Heart right ventricle (tissue), 16 donors: ENCODE data around the gene AGPS. TPM values are rescaled to one million over a fixed set of nuclear protein-coding genes. Genes with fewer than 3 reads are reported as not detected.

Experiments used
- ATAC-seq, 8 donors: fragments of 200-7000 bp; cut with Tn5 transposase; one replicate each; pipeline ENCODE4 v1.9.1; 2020; ENCODE audit warnings: mild to moderate bottlenecking in 8 of 8, moderate library complexity in 8 of 8, moderate number of reproducible peaks in 1 of 8
- DNase-seq, 2 donors: peaks; one replicate each; pipeline ENCODE4 v3.0.0-alpha.2; 2020
- H3K27ac ChIP-seq, 10 donors: fragments of 200-600 bp; sonication (generic) in 2 of 10; one replicate each; pipeline versions ENCODE4 v1.5.0 to v1.8.0; 2020 to 2022; ENCODE audit warnings: mild to moderate bottlenecking in 3 of 10
- H3K27me3 ChIP-seq, 7 donors: fragments of 200-600 bp; one replicate each; pipeline ENCODE4 v1.8.0; 2021 to 2022; ENCODE audit warnings: mild to moderate bottlenecking in 2 of 7
- H3K36me3 ChIP-seq, 9 donors: fragments of 200-600 bp; sonication (generic) in 1 of 9; one replicate each; pipeline versions ENCODE4 v1.5.0 to v1.8.0; 2020 to 2022; ENCODE audit warnings: mild to moderate bottlenecking in 2 of 9
- H3K4me1 ChIP-seq, 9 donors: fragments of 200-600 bp; sonication (generic) in 1 of 9; one replicate each; pipeline versions ENCODE4 v1.5.0 to v1.8.0; 2020 to 2022; ENCODE audit warnings: mild to moderate bottlenecking in 4 of 9
- H3K4me3 ChIP-seq, 10 donors: fragments of 200-600 bp; sonication (generic) in 2 of 10; one replicate each; pipeline versions ENCODE4 v1.5.0 to v1.8.0; 2020 to 2022; ENCODE audit warnings: mild to moderate bottlenecking in 7 of 10, moderate library complexity in 2 of 10
- H3K9me3 ChIP-seq, 11 donors: fragments of 200-600 bp in 10 of 11; sonication (generic) in 2 of 11; one replicate each; pipeline versions ENCODE4 v1.5.0 to v1.8.0; 2013 to 2022; ENCODE audit warnings: mild to moderate bottlenecking in 2 of 11, control low read depth in 1 of 11, moderate library complexity in 1 of 11
- whole genome bisulfite sequencing, 2 donors: extraction: QIAGEN DNeasy Blood & Tissue Kit; methylation state at CpG; one replicate each; pipeline ENCODE4 v1.1.7; 2013; ENCODE audit warnings: inconsistent platforms in 1 of 2; 5-methylcytosine and 5-hydroxymethylcytosine counted together
- intact Hi-C, 10 donors: fragments of 100-400 bp; cut with DNase I; formaldehyde crosslinking; loops; one replicate each; pipeline versions ENCODE4 v1.11.1 to v1.14.2; 2022
- polyA plus RNA-seq, 2 donors: library from polyadenylated mRNA; stranded (reverse); fragments of 200-250 nt; gene quantifications; one replicate each; pipeline ENCODE4 v1.2.3, GENCODE V29; 2013
- total RNA-seq, 10 donors: library from RNA; stranded (reverse); fragmentation: NEBNext Ultra II Directional in 3 of 10; extraction: Animal tissue kit (Norgen Biotek cat#: 25700) in 3 of 10; gene quantifications; one replicate each; pipeline versions ENCODE4 v1.2.1 to v1.2.4, GENCODE V29; 2021 to 2023
- TF ChIP-seq, protein P1 (sequence below), 9 donors: fragments of 200-600 bp; sonication (generic) in 2 of 9; IDR thresholded peaks; one replicate each; pipeline versions ENCODE4 v1.5.0 to v1.8.0; 2021 to 2022; ENCODE audit warnings: antibody characterized with exemption in 9 of 9, mild to moderate bottlenecking in 5 of 9, moderate library complexity in 1 of 9
- donor health status: Arrhythmogenic right ventricular cardiomyopathy.
- donor health status: ischemic (EF 13 %, LVEDD 7.1; RV severe dilation, severe dysfunction).
- donor health status: healthy with polysubstance abuse.
- donor health status: DM: no; HTN: yes; CAD: no.
- donor health status: DM: no; HTN: no; CAD: no.
- donor health status: ischemic (EF 25% LVEDD 6.9; RV normal size, moderate dysfunction).
- donor health status: ischemic (EF 25% LVEDD 5.7; RV mildly dilated, moderate dysfunction).
- donor health status: healthy.
- donor health status: DM: yes; HTN: yes; CAD: no.
- donor health status: Ischemic cardiomyopathy.
- donor health status: ischemic (EF 35%, LVEDD 5.7; RV mildly dilated, moderate dysfunction).
- donor health status: nonischemic (EF 11% LVEDD 7.7; RV severe dilation, severe dysfunction).
- donor health status: DM: yes; HTN: yes; CAD: no.
- donor health status: PGD.
- donor health status: ischemic (EF 29% LVEDD 5.4; RV normal size, mild dysfunction).
- donor health status: nonischemic (EF 23%, LVEDD 6.1; RV moderate dilation, normal function).

AGPS gene
- total and polyA plus RNA-seq, 12 donors = 4.6 to 32.0 (median 28.4) TPM

GRCh38 chr2:177519534-177520115 is 127.1 kb downstream of the AGPS start:
- no peaks in the 10 kb centered on the region for H3K4me1 ChIP-seq
- peaks cover 0 to 73% (median 7%) of the 10 kb centered on the region in 9 donors for H3K36me3 ChIP-seq
- no peak for ATAC-seq

DNA sequence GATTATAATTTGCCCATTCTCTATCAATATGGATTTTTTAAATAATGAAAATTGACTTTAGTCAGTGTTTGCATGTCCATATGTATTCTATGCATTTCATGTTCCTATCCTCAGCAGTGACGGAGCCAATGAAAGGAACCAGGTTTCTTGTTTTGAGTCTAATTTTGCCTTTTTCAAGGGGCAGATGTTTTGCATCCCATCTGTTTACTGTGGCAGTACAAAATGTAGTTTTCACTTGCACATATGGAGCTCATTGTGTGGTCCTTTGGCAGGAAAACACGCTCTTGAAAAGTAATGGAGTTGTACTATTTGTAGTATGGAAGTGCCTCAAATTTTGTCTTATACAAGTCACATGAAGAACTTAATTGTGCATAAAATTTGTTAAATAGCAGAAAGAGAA is 127.8 kb downstream of the AGPS start:
- TF ChIP-seq, protein P1, sequence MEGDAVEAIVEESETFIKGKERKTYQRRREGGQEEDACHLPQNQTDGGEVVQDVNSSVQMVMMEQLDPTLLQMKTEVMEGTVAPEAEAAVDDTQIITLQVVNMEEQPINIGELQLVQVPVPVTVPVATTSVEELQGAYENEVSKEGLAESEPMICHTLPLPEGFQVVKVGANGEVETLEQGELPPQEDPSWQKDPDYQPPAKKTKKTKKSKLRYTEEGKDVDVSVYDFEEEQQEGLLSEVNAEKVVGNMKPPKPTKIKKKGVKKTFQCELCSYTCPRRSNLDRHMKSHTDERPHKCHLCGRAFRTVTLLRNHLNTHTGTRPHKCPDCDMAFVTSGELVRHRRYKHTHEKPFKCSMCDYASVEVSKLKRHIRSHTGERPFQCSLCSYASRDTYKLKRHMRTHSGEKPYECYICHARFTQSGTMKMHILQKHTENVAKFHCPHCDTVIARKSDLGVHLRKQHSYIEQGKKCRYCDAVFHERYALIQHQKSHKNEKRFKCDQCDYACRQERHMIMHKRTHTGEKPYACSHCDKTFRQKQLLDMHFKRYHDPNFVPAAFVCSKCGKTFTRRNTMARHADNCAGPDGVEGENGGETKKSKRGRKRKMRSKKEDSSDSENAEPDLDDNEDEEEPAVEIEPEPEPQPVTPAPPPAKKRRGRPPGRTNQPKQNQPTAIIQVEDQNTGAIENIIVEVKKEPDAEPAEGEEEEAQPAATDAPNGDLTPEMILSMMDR (IDR thresholded peaks at IDR 0.05) = no peak
- ATAC-seq = no peak
- H3K27me3 ChIP-seq = no peaks in the 10 kb centered on the region
- H3K9me3 ChIP-seq = no peaks in the 10 kb centered on the region
- no peak overlapping the region for H3K4me3 ChIP-seq
- no peak for DNase-seq
- intact Hi-C loops = no loop called here
- peaks cover 0 to 70% (median 7%) of the 10 kb centered on the region in 9 donors for H3K36me3 ChIP-seq
- 87 to 95% methylated on average over 2 of the region's 2 CpGs for WGBS, 2 donors
- no peaks in the 10 kb centered on the region for H3K4me1 ChIP-seq
- H3K27ac ChIP-seq = no peak overlapping the region

More at GRCh38 chr2:177519534-177520115, 127.1 kb downstream of the AGPS start:
- Histone ChIP-seq H3K27ac (no peak overlapping the region), H3K4me3 (no peak overlapping the region), H3K9me3 (no peaks in the 10 kb centered on the region), H3K27me3 (no peaks in the 10 kb centered on the region)
- TF ChIP-seq, protein P1 (IDR thresholded peaks at IDR 0.05) = no peak
- intact Hi-C loops = no loop called here
- DNase-seq = no peak

DNA sequence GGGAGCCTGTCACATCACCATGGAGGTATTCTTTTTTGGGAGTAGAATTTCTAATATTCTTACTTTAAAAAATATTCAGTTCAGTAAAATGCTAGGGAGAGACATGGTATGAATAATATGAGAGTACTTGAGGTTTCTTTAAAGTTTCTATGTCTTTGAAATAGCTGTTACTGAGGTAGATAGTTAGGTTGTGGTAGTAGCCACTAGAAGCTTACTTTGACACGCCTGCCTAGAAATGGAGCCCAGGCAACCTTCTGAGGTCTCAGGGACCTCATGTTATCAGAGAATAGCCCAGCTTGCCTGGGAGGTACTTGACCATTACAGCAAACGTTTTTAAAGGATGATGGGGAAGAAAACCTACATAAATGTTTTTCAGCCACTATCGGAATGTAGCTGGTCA is 131.2 kb downstream of the AGPS start:
- Histone ChIP-seq H3K4me3 (no peak overlapping the region), H3K36me3 (peaks cover 0 to 68% (median 7%) of the 10 kb centered on the region in 9 donors), H3K27me3 (no peaks in the 10 kb centered on the region), H3K27ac (no peak overlapping the region), H3K4me1 (no peaks in the 10 kb centered on the region), H3K9me3 (no peaks in the 10 kb centered on the region)
- intact Hi-C loops = loop anchor here in 1 of 10 donors (2.0 kb wide), 1 partner anchor 59 kb away; no protein-coding TSS in a partner anchor
- no peak for ATAC-seq
- TF ChIP-seq, protein P1 (IDR thresholded peaks at IDR 0.05) = no peak
- WGBS, 2 donors = 82 to 83% methylated on average over 3 of the region's 3 CpGs
- no peak for DNase-seq

DNA sequence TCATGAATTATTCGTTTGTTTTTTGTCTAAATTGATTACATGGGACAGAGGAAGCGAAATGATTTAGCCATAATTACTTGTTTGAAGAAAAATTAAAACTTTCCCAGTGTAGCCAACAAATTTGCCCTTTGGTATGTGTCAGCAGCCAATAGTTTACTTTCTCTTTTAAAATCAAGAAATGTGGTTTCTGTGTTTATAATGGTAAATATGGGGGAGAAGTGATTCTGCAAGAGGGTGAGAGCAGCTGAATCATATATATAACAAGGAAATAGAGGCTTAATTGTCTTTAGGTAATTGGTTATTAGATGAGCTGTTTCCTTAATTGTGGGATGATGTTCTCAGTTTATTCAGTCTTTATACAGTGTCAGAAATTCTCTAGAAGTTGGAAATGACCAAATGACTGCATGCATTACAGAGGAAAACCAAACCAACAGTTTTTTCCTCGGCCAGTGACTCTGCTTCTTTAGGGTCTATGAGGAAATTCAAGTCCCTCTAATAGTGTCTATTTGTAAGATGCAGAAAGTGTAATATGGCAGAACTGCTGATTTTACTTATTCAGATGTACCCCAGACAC is 132.9 kb downstream of the AGPS start:
- Histone ChIP-seq H3K4me1 (no peaks in the 10 kb centered on the region), H3K27ac (no peak overlapping the region), H3K4me3 (no peak overlapping the region), H3K36me3 (peaks cover 0 to 67% (median 7%) of the 10 kb centered on the region in 9 donors), H3K9me3 (no peaks in the 10 kb centered on the region), H3K27me3 (no peaks in the 10 kb centered on the region)
- TF ChIP-seq, protein P1 (IDR thresholded peaks at IDR 0.05) = no peak
- DNase-seq (no peak), ATAC-seq (no peak)
- WGBS, 2 donors = 92 to 93% methylated on average over 3 of the region's 3 CpGs
- intact Hi-C loops = no loop called here
